GM12878 (cell line): ENCODE results near the gene KIAA0930. TPM values are rescaled to one million over a fixed set of nuclear protein-coding genes. Genes with fewer than 3 reads are reported as not detected.

Experiments
- BACH1 ChIP-seq: fragments of 450-650 bp; IDR thresholded peaks from 2 replicates; pipeline ENCODE4 v1.6.1; 2017; ENCODE audit warnings: mild to moderate bottlenecking, borderline replicate concordance
- BCL3 ChIP-seq: IDR thresholded peaks from 2 replicates; pipeline ENCODE4 v1.6.1; 2011; ENCODE audit warnings: borderline replicate concordance, low read depth, mild to moderate bottlenecking, moderate library complexity, low read length; ENCODE audit not compliant: insufficient read depth, poor library complexity, severe bottlenecking
- BHLHE40 ChIP-seq, 2 experiments: fragments of 450-650 bp in 1 of 2; IDR thresholded peaks; 2 replicates each; pipeline ENCODE4 v1.6.1; 2011 to 2017; ENCODE audit warnings: low read depth in 2 of 2, borderline replicate concordance in 1 of 2, improper control_type of control experiment in 1 of 2, low read length in 1 of 2, mild to moderate bottlenecking in 1 of 2
- BRCA1 ChIP-seq: IDR thresholded peaks from 2 replicates; pipeline ENCODE4 v1.6.1; 2011; ENCODE audit warnings: low read depth, low read length, improper control_type of control experiment
- EED ChIP-seq: sonication (generic); IDR thresholded peaks from 2 replicates; pipeline ENCODE4 v1.6.1; 2016; ENCODE audit warnings: antibody characterized with exemption, low read depth
- IKZF2 ChIP-seq, 2 experiments: fragments of 450-650 bp; IDR thresholded peaks; 2 replicates each; pipeline ENCODE4 v1.6.1; 2017; ENCODE audit warnings: mild to moderate bottlenecking in 2 of 2, moderate library complexity in 2 of 2
- JUNB ChIP-seq: IDR thresholded peaks from 2 replicates; pipeline ENCODE4 v1.6.1; 2016; ENCODE audit warnings: antibody characterized with exemption, mild to moderate bottlenecking
- NFIC ChIP-seq: IDR thresholded peaks from 2 replicates; pipeline ENCODE4 v1.6.1; 2012; ENCODE audit warnings: low read depth, mild to moderate bottlenecking, inconsistent platforms, low read length, moderate library complexity
- NKRF ChIP-seq: fragments of 450-650 bp; conservative IDR thresholded peaks from 2 replicates; pipeline ENCODE4 v1.6.1; 2017; ENCODE audit warnings: mild to moderate bottlenecking, moderate library complexity
- NR2F1 ChIP-seq: fragments of 450-650 bp; conservative IDR thresholded peaks from 2 replicates; pipeline ENCODE4 v1.6.1; 2017; ENCODE audit warnings: mild to moderate bottlenecking
- PKNOX1 ChIP-seq: fragments of 450-650 bp; IDR thresholded peaks from 2 replicates; pipeline ENCODE4 v1.6.1; 2016; ENCODE audit warnings: mild to moderate bottlenecking
- POLR2A ChIP-seq: IDR thresholded peaks from 2 replicates; pipeline ENCODE4 v1.6.1; 2011; ENCODE audit warnings: low read depth, mild to moderate bottlenecking, low read length
- POLR2AphosphoS2 ChIP-seq: IDR thresholded peaks from 2 replicates; pipeline ENCODE4 v1.6.1; 2011; ENCODE audit warnings: low read depth, mild to moderate bottlenecking, low read length, improper control_type of control experiment, moderate library complexity
- POLR2AphosphoS5 ChIP-seq: IDR thresholded peaks from 2 replicates; pipeline ENCODE4 v1.6.1; 2011; ENCODE audit warnings: mild to moderate bottlenecking, low read length, inconsistent platforms
- RELA ChIP-seq: fragments of 450-650 bp; IDR thresholded peaks from 2 replicates; pipeline ENCODE4 v1.8.0; 2014; ENCODE audit warnings: borderline replicate concordance; ENCODE audit not compliant: partially characterized antibody
- RFX5 ChIP-seq: IDR thresholded peaks from 2 replicates; pipeline ENCODE4 v1.6.1; 2011; ENCODE audit warnings: low read depth, low read length, improper control_type of control experiment
- SIN3A ChIP-seq: IDR thresholded peaks from 2 replicates; pipeline ENCODE4 v1.6.1; 2012; ENCODE audit warnings: low read depth, low read length, improper control_type of control experiment
- SMAD5 ChIP-seq: IDR thresholded peaks from 2 replicates; pipeline ENCODE4 v1.6.1; 2016; ENCODE audit warnings: antibody characterized with exemption, low read depth
- SUPT20H ChIP-seq: IDR thresholded peaks from 2 replicates; pipeline ENCODE4 v1.6.1; 2011; ENCODE audit warnings: low read depth, mild to moderate bottlenecking, low read length, moderate library complexity, borderline replicate concordance; ENCODE audit not compliant: control insufficient read depth
- TARDBP ChIP-seq: IDR thresholded peaks from 2 replicates; pipeline ENCODE4 v1.6.1; 2016; ENCODE audit warnings: borderline replicate concordance
- ZNF622 ChIP-seq: fragments of 450-650 bp; IDR thresholded peaks from 2 replicates; pipeline ENCODE4 v1.6.1; 2017; ENCODE audit warnings: mild to moderate bottlenecking, inconsistent platforms
- polyA plus RNA-seq, 11 experiments: library from polyadenylated mRNA; depleted of rRNA in 4 of 11; unstranded in 6 of 11; stranded (reverse) in 5 of 11; fragments of >200 nt; fragmentation: Nextera tagmentation in 4 of 11; fragmentation: Illumina TruSeq in 1 of 11; extraction: Ambion mirVana in 4 of 11; extraction: Trizol in 1 of 11; gene quantifications; 1 replicate in 1 of 11; 2 replicates in 10 of 11; pipeline versions ENCODE4 v1.2.1 to v1.2.3, GENCODE V29; 2011 to 2016; ENCODE audit warnings: inconsistent platforms in 2 of 11, missing spikeins in 2 of 11, low read depth in 1 of 11
- total RNA-seq, 4 experiments: library from RNA; depleted of rRNA in 3 of 4; stranded (reverse); fragments of >200 nt in 3 of 4; fragmentation: Illumina TruSeq in 1 of 4; extraction: Trizol in 1 of 4; gene quantifications; 2 replicates each; pipeline versions ENCODE4 v1.2.1 to v1.2.3, GENCODE V29; 2013 to 2021
- TF ChIP-seq, protein P1 (sequence below): fragments of 450-650 bp; formaldehyde crosslinking; IDR thresholded peaks from 2 replicates; pipeline ENCODE4 v1.4.0; 2020; ENCODE audit warnings: mild to moderate bottlenecking, moderate library complexity

KIAA0930 gene
- total and polyA plus RNA-seq, 10 of the 15 experiments (the other 5 are each of a cell fraction or from before 2014, with no cell fraction given) = 3.6 to 125 (median 46.3) TPM

DNA sequence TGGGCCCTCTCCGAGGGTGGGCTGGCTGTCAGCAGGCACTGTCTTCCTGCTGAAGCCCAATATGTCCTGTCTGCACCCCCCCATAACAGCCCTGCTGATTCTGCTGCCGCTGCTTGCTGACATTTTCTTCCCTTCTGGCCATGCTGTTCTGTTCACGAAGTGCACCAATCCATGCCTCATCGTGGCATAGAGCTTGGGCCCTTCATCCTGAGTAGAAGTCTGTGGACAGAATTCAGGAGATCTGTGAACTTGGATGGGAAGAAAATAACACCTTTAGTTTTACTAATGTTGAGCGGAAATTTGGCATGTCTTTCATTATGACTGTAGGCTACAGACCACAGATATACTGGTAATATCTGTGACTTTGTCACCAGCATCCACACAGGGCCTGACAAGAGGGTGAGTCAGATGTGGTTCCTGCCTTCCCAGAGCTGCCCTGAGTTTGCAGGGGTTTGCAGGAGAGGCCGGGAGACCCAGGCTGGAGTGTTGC lies 14.1 kb upstream of the KIAA0930 start (continued):
- TF ChIP-seq, protein P1, sequence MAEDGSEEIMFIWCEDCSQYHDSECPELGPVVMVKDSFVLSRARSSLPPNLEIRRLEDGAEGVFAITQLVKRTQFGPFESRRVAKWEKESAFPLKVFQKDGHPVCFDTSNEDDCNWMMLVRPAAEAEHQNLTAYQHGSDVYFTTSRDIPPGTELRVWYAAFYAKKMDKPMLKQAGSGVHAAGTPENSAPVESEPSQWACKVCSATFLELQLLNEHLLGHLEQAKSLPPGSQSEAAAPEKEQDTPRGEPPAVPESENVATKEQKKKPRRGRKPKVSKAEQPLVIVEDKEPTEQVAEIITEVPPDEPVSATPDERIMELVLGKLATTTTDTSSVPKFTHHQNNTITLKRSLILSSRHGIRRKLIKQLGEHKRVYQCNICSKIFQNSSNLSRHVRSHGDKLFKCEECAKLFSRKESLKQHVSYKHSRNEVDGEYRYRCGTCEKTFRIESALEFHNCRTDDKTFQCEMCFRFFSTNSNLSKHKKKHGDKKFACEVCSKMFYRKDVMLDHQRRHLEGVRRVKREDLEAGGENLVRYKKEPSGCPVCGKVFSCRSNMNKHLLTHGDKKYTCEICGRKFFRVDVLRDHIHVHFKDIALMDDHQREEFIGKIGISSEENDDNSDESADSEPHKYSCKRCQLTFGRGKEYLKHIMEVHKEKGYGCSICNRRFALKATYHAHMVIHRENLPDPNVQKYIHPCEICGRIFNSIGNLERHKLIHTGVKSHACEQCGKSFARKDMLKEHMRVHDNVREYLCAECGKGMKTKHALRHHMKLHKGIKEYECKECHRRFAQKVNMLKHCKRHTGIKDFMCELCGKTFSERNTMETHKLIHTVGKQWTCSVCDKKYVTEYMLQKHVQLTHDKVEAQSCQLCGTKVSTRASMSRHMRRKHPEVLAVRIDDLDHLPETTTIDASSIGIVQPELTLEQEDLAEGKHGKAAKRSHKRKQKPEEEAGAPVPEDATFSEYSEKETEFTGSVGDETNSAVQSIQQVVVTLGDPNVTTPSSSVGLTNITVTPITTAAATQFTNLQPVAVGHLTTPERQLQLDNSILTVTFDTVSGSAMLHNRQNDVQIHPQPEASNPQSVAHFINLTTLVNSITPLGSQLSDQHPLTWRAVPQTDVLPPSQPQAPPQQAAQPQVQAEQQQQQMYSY (CRISPR knock-in tag) = no peak
- TF ChIP-seq BRCA1 (no peak), PKNOX1 (peak; percentile 36; the same call in 1 of the 2 replicates), RELA (no peak), SIN3A (no peak), ZNF622 (no peak), BACH1 (no peak; the same call in 1 of the 2 replicates), BCL3 (peak; percentile 67), NKRF (no peak), SUPT20H (no peak), BHLHE40 (IDR thresholded peaks at IDR 0.05; ENCODE audit: borderline replicate concordance in 1 of 2, low read depth in 2 of 2, low read length in 1 of 2) (peak in 1 of 2 experiments; percentile 32; a peak in 1 of 4 replicates), JUNB (peak; percentile 97), POLR2AphosphoS5 (no peak), POLR2AphosphoS2 (no peak), EED (peak; percentile 95), POLR2A (0 out of 2 replicates have a peak, but pooled peaks have one; percentile 7), TARDBP (no peak), IKZF2 (IDR thresholded peaks at IDR 0.05) (peak; percentile 94), NFIC (peak; percentile 76; the same call in 1 of the 2 replicates), RFX5 (no peak), NR2F1 (0 out of 2 replicates have a peak, but pooled peaks have one; percentile 19), SMAD5 (no peak)
